K562 (cell line): ENCODE results near the gene APBB2. TPM values are rescaled to one million over a fixed set of nuclear protein-coding genes. Genes with fewer than 3 reads are reported as not detected.

Source experiments
- ATAC-seq: fragments of 200-7000 bp; cut with Tn5 transposase; 3 replicates; pipeline ENCODE4 v1.9.1; 2020; ENCODE audit warnings: moderate library complexity
- BruUV-seq: library from RNA; stranded (reverse); fragments of 400-500 nt; replicated peaks from 2 replicates; lab custom pipeline; 2021; lab: Mats Ljungman, UMichigan
- CTCF ChIA-PET: fragments of 300-600 bp; formaldehyde crosslinking; extraction: SDS; loops from one replicate; lab custom pipeline; 2021; ENCODE audit warnings: low intra/inter-chr PET ratio; lab: Yijun Ruan, JAX
- POLR2A ChIA-PET: fragments of 300-600, 350-650 bp; sonication (Branson Sonifier 250); formaldehyde crosslinking; extraction: SDS; loops from one replicate; lab custom pipeline; 2021; ENCODE audit warnings: antibody characterized with exemption, inconsistent platforms; lab: Yijun Ruan, JAX
- DNase-seq, 4 experiments: peaks; one replicate each; pipeline versions ENCODE4 v3.0.0 to v3.0.0-alpha.2; 2011 to 2018; ENCODE audit warnings: low spot score in 3 of 4, mixed read lengths in 3 of 4; ENCODE audit errors: extremely low read depth in 1 of 4
- FAIRE-seq: peaks from 2 replicates; lab custom pipeline; 2011; peaks lifted over from hg19 to GRCh38; lab: Jason Lieb, UNC
- H2AFZ ChIP-seq: 2 replicates; pipeline ENCODE4 v1.6.0; 2011; ENCODE audit warnings: low read depth, low read length, control low read depth, inconsistent platforms
- H3K27ac ChIP-seq: fragments of 200-600 bp; 3 replicates; pipeline ENCODE4 v1.8.0; 2011; ENCODE audit warnings: low read depth, mild to moderate bottlenecking, control low read depth, inconsistent platforms, low read length, moderate library complexity, mixed read lengths; ENCODE audit errors: extremely low read depth
- H3K27me3 ChIP-seq, 2 experiments: fragments of 300-600 bp in 1 of 2; 2 replicates in 1 of 2; 3 replicates in 1 of 2; pipeline versions ENCODE4 v1.6.0 to v1.8.0; 2011; ENCODE audit warnings: inconsistent platforms in 2 of 2, low read length in 2 of 2, mild to moderate bottlenecking in 1 of 2, mixed read lengths in 1 of 2, moderate library complexity in 1 of 2; ENCODE audit not compliant: control insufficient read depth in 2 of 2, insufficient read depth in 2 of 2
- H3K36me3 ChIP-seq: fragments of 300-600 bp; 3 replicates; pipeline ENCODE4 v1.8.0; 2011; ENCODE audit warnings: mild to moderate bottlenecking, low read length, inconsistent platforms; ENCODE audit not compliant: control insufficient read depth, insufficient read depth
- H3K4me1 ChIP-seq, 2 experiments: fragments of 200-600 bp in 1 of 2; replicated peaks in 1 of 2; 2 replicates in 1 of 2; 3 replicates in 1 of 2; pipeline versions ENCODE4 v1.5.1 to v1.8.0; 2011; ENCODE audit warnings: inconsistent platforms in 2 of 2, low read length in 2 of 2, mild to moderate bottlenecking in 1 of 2, mixed read lengths in 1 of 2, moderate library complexity in 1 of 2; ENCODE audit not compliant: control insufficient read depth in 2 of 2, insufficient read depth in 2 of 2
- H3K4me2 ChIP-seq: 2 replicates; pipeline ENCODE4 v1.6.1; 2011; ENCODE audit warnings: low read length, control low read depth, inconsistent platforms, mixed read lengths; ENCODE audit not compliant: insufficient read depth
- H3K4me3 ChIP-seq: fragments of 200-600 bp; sonication (generic), shearing (Covaris generic); 2 replicates; pipeline ENCODE4 v1.5.1; 2016; ENCODE audit warnings: control low read depth, inconsistent platforms
- H3K79me2 ChIP-seq: fragments of 200-600 bp; 3 replicates; pipeline ENCODE4 v1.8.0; 2011; ENCODE audit warnings: low read length, inconsistent platforms; ENCODE audit not compliant: control insufficient read depth, insufficient read depth
- H3K9ac ChIP-seq, 2 experiments: 2 replicates each; pipeline versions ENCODE4 v1.6.0 to v1.6.1; 2011; ENCODE audit warnings: low read depth in 2 of 2, low read length in 2 of 2, control low read depth in 1 of 2, inconsistent platforms in 1 of 2, mild to moderate bottlenecking in 1 of 2, mixed read lengths in 1 of 2; ENCODE audit not compliant: insufficient read depth in 1 of 2
- H3K9me1 ChIP-seq: one replicate; pipeline ENCODE4 v1.6.0; 2011; ENCODE audit warnings: inconsistent platforms, mild to moderate bottlenecking, low read length, moderate library complexity; ENCODE audit not compliant: control insufficient read depth, insufficient read depth
- H3K9me3 ChIP-seq: replicated peaks from 2 replicates; pipeline ENCODE4 v1.5.1; 2011; ENCODE audit warnings: low read depth, low read length, inconsistent platforms; ENCODE audit not compliant: control insufficient read depth, insufficient read depth
- H4K20me1 ChIP-seq: replicated peaks from 2 replicates; pipeline ENCODE4 v1.6.1; 2011; ENCODE audit warnings: low read length, inconsistent platforms, mixed read lengths; ENCODE audit not compliant: control insufficient read depth, insufficient read depth
- FOXK2 ChIP-seq, 2 experiments: fragments of 450-650 bp; IDR thresholded peaks in 1 of 2; conservative IDR thresholded peaks in 1 of 2; 2 replicates each; pipeline ENCODE4 v1.6.1; 2016; ENCODE audit warnings: low read depth in 2 of 2, mild to moderate bottlenecking in 1 of 2
- FOXP1 ChIP-seq: sonication (generic); formaldehyde crosslinking; IDR thresholded peaks from 2 replicates; pipeline ENCODE4 v1.8.0; 2022; ENCODE audit warnings: mild to moderate bottlenecking, missing genetic modification reagents
- LARP7 ChIP-seq: fragments of 450-650 bp; IDR thresholded peaks from 2 replicates; pipeline ENCODE4 v1.6.1; 2016
- NFYB ChIP-seq: IDR thresholded peaks from 2 replicates; pipeline ENCODE4 v1.6.1; 2011; ENCODE audit warnings: mild to moderate bottlenecking, moderate library complexity; ENCODE audit not compliant: insufficient read length; ENCODE audit errors: extremely low read depth
- POLR2AphosphoS2 ChIP-seq: IDR thresholded peaks from 2 replicates; pipeline ENCODE4 v1.6.1; 2012; ENCODE audit warnings: low read length, improper control_type of control experiment
- RBM25 ChIP-seq: fragments of 200-400 bp; formaldehyde crosslinking; IDR thresholded peaks from 2 replicates; pipeline ENCODE4 v1.6.1; 2018; ENCODE audit warnings: low read length, low read depth, moderate library complexity; ENCODE audit not compliant: severe bottlenecking
- RBM39 ChIP-seq: fragments of 200-400 bp; formaldehyde crosslinking; optimal IDR thresholded peaks from 2 replicates; pipeline ENCODE3; 2018; ENCODE audit warnings: low read depth, low read length
- RCOR1 ChIP-seq, 2 experiments: IDR thresholded peaks; 2 replicates each; pipeline ENCODE4 v1.6.1; 2012; ENCODE audit warnings: low read depth in 2 of 2, low read length in 2 of 2, borderline replicate concordance in 1 of 2, improper control_type of control experiment in 1 of 2
- SMARCE1 ChIP-seq: fragments of 450-650 bp; IDR thresholded peaks from 2 replicates; pipeline ENCODE4 v1.7.1; 2016; ENCODE audit warnings: mild to moderate bottlenecking
- ZNF124 ChIP-seq: sonication (generic); formaldehyde crosslinking; IDR thresholded peaks from 2 replicates; pipeline ENCODE4 v1.8.1; 2022; ENCODE audit warnings: missing genetic modification reagents
- ZNF175 ChIP-seq: fragments of 200-800 bp; sonication (Bioruptor generic); IDR thresholded peaks from 2 replicates; pipeline ENCODE4 v1.6.1; 2016; ENCODE audit warnings: low read depth, mild to moderate bottlenecking, missing genetic modification characterization, missing compliant biosample characterization
- ZNF347 ChIP-seq: fragments of 450-650 bp; formaldehyde crosslinking; IDR thresholded peaks from 2 replicates; pipeline ENCODE4 v1.4.0; 2020; ENCODE audit warnings: low read depth, mild to moderate bottlenecking, moderate library complexity
- ZNF507 ChIP-seq: conservative IDR thresholded peaks from 2 replicates; pipeline ENCODE4 v1.6.1; 2017; ENCODE audit warnings: missing genetic modification characterization, missing compliant biosample characterization
- ZNF785 ChIP-seq: fragments of 250-450 bp; sonication (Bioruptor Pico); IDR thresholded peaks from 2 replicates; pipeline ENCODE4 v1.4.0; 2020; ENCODE audit warnings: mild to moderate bottlenecking
- WGBS: fragments of 100-300 bp; shearing (Covaris generic); methylation state at CpG from one replicate; pipeline ENCODE4 v1.1.6; 2016; ENCODE audit warnings: low coverage, mixed read lengths; ENCODE audit not compliant: insufficient coverage; ENCODE audit errors: missing lambda C conversion rate; 5-methylcytosine and 5-hydroxymethylcytosine counted together
- in situ Hi-C: fragments of 300-500 bp; cut with MboI; formaldehyde crosslinking; loops from 4 replicates; pipeline ENCODE4 v1.15.0; 2018; ENCODE audit warnings: inconsistent platforms, mixed read lengths
- intact Hi-C: fragments of 100-400 bp; cut with micrococcal nuclease; formaldehyde crosslinking; loops from 2 replicates; pipeline ENCODE4 v1.14.2; 2022
- polyA plus RNA-seq, 8 experiments: library from polyadenylated mRNA; depleted of rRNA in 4 of 8; stranded (reverse) in 5 of 8; unstranded in 3 of 8; fragments of >200 nt; fragmentation: Nextera tagmentation in 2 of 8; fragmentation: Illumina TruSeq in 1 of 8; extraction: Ambion mirVana in 2 of 8; extraction: Trizol in 1 of 8; gene quantifications; 2 replicates each; pipeline versions ENCODE4 v1.2.1 to v1.2.3, GENCODE V29; 2011 to 2014; ENCODE audit warnings: inconsistent platforms in 1 of 8, missing spikeins in 1 of 8
- total RNA-seq, 7 experiments: library from RNA; depleted of rRNA in 6 of 7; stranded (reverse); fragments of >200 nt in 6 of 7; fragmentation: Illumina TruSeq in 2 of 7; extraction: Trizol in 2 of 7; gene quantifications; 2 replicates each; pipeline versions ENCODE4 v1.2.1 to v1.2.3, GENCODE V29; 2011 to 2021; ENCODE audit warnings: low replicate concordance in 1 of 7
- TF ChIP-seq, protein P1 (sequence below): fragments of 450-650 bp; IDR thresholded peaks from 2 replicates; pipeline ENCODE4 v1.6.1; 2016; ENCODE audit warnings: borderline replicate concordance

Gene APBB2
- total and polyA plus RNA-seq, 9 of the 15 experiments (the other 6 are each of a cell fraction or from before 2014, with no cell fraction given) = 0.08 to 2.1 (median 1.4) TPM

DNA sequence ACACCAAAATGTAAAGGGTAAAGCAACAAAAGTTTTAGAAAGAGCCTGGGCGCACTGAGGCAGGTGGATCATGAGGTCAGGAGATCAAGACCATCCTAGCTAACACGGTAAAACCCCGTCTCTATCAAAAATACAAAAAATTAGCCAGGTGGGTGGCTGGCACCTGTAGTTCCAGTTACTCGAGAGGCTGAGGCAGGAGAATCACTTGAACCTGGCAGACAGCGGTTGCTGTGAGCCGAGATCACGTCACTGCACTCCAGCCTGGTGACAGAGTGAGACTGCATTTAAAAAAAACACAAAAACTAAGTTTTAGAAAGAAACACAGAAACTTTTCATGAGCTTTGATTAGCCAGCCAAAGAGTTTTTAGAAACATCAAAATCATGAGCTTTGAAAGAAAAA, 76.5 kb downstream of the APBB2 start:
- H3K36me3 ChIP-seq = no peaks in the 10 kb centered on the region
- POLR2A ChIA-PET = no interaction called here
- no peak for ATAC-seq

More for the DNA sequence above, 76.5 kb downstream of the APBB2 start:
- Histone ChIP-seq H3K27ac (no peak overlapping the region), H3K79me2 (no peaks in the 10 kb centered on the region), H3K4me3 (no peak overlapping the region), H3K9ac (no peak overlapping the region), H2AFZ (no peak overlapping the region), H3K4me2 (no peak overlapping the region), H3K9me1 (no peaks in the 10 kb centered on the region), H3K4me1 (no peaks in the 10 kb centered on the region), H3K27me3 (no peaks in the 10 kb centered on the region), H3K9me3 (no peaks in the 10 kb centered on the region), H4K20me1 (no peaks in the 10 kb centered on the region)
- intact Hi-C loops = no loop called here
- in situ Hi-C loops = no loop called here
- CTCF ChIA-PET = no interaction called here
- WGBS = 0% methylated on average over 7 of the region's 7 CpGs
- TF ChIP-seq LARP7 = no peak
- TF ChIP-seq FOXP1 (CRISPR knock-in tag) = no peak
- no peak for TF ChIP-seq ZNF347
- TF ChIP-seq NFYB = no peak
- TF ChIP-seq RCOR1 (IDR thresholded peaks at IDR 0.05; ENCODE audit: borderline replicate concordance in 1 of 2, low read depth in 2 of 2, low read length in 2 of 2) = no peak
- TF ChIP-seq ZNF785 (CRISPR knock-in tag) = no peak
- no peak for TF ChIP-seq ZNF507 (tag)
- TF ChIP-seq, protein P1, sequence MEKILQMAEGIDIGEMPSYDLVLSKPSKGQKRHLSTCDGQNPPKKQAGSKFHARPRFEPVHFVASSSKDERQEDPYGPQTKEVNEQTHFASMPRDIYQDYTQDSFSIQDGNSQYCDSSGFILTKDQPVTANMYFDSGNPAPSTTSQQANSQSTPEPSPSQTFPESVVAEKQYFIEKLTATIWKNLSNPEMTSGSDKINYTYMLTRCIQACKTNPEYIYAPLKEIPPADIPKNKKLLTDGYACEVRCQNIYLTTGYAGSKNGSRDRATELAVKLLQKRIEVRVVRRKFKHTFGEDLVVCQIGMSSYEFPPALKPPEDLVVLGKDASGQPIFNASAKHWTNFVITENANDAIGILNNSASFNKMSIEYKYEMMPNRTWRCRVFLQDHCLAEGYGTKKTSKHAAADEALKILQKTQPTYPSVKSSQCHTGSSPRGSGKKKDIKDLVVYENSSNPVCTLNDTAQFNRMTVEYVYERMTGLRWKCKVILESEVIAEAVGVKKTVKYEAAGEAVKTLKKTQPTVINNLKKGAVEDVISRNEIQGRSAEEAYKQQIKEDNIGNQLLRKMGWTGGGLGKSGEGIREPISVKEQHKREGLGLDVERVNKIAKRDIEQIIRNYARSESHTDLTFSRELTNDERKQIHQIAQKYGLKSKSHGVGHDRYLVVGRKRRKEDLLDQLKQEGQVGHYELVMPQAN = no peak
- TF ChIP-seq POLR2AphosphoS2 = no peak
- TF ChIP-seq ZNF175 (CRISPR knock-in tag) = no peak
- TF ChIP-seq FOXK2 (conservative IDR thresholded peaks at IDR 0.05 in 1 of 2, IDR thresholded peaks at IDR 0.05 in 1 of 2; ENCODE audit: low read depth in 2 of 2) = no peak
- TF ChIP-seq RBM39 = no peak
- TF ChIP-seq RBM25 = no peak
- no peak for TF ChIP-seq SMARCE1
- TF ChIP-seq ZNF124 (CRISPR knock-in tag) = no peak
- FAIRE-seq = no peak
- BruUV-seq = no TSS peak
- no peak for DNase-seq
